SK-N-SH (cell line): Measurements from ENCODE around the gene CRELD2.
A peak's percentile ranks its signal among the peaks of the same experiment; 100 is the strongest.

Experiments used
- CTCF ChIP-seq: fragments of 200-600 bp; sonication (generic); IDR thresholded peaks from 2 replicates; pipeline ENCODE4 v1.6.1; 2017; ENCODE audit warnings: antibody characterized with exemption, mild to moderate bottlenecking, moderate library complexity
- EP300 ChIP-seq, 2 experiments: IDR thresholded peaks; 2 replicates each; pipeline versions ENCODE4 v1.4.0 to v1.6.1; 2012; ENCODE audit warnings: borderline replicate concordance in 1 of 2, low read depth in 1 of 2, low read length in 1 of 2
- EZH2phosphoT487 ChIP-seq: fragments of 200-600 bp; sonication (generic); IDR thresholded peaks from 2 replicates; pipeline ENCODE4 v1.6.1; 2017; ENCODE audit warnings: low read depth, mixed run types, mild to moderate bottlenecking, antibody characterized with exemption, moderate library complexity, borderline replicate concordance
- IRF3 ChIP-seq: fragments of 150-350 bp; IDR thresholded peaks from 2 replicates; pipeline ENCODE4 v1.6.1; 2016; ENCODE audit warnings: mild to moderate bottlenecking, low read depth, low read length
- JUND ChIP-seq: IDR thresholded peaks from 2 replicates; pipeline ENCODE4 v1.4.0; 2012
- NFIC ChIP-seq: IDR thresholded peaks from 2 replicates; pipeline ENCODE4 v1.4.0; 2012; ENCODE audit warnings: borderline replicate concordance
- POLR2AphosphoS5 ChIP-seq: IDR thresholded peaks from 2 replicates; pipeline ENCODE4 v1.6.1; 2012; ENCODE audit warnings: low read depth, low read length
- RAD21 ChIP-seq: IDR thresholded peaks from 2 replicates; pipeline ENCODE4 v1.6.1; 2012; ENCODE audit warnings: mild to moderate bottlenecking, low read length
- SIN3A ChIP-seq: IDR thresholded peaks from 2 replicates; pipeline ENCODE4 v1.6.1; 2012; ENCODE audit warnings: low read depth, mild to moderate bottlenecking, low read length, moderate library complexity, borderline replicate concordance
- TCF12 ChIP-seq: IDR thresholded peaks from 2 replicates; pipeline ENCODE4 v1.4.0; 2012
- ZBTB33 ChIP-seq: IDR thresholded peaks from 2 replicates; pipeline ENCODE4 v1.4.0; 2012; ENCODE audit warnings: low read depth, borderline replicate concordance

GRCh38 chr22:49933236-49934159 is 15.1 kb downstream of the CRELD2 start:
- no peak for TF ChIP-seq CTCF
- TF ChIP-seq POLR2AphosphoS5: no peak
- TF ChIP-seq EP300 (IDR thresholded peaks at IDR 0.05; ENCODE audit: borderline replicate concordance in 1 of 2, low read depth in 1 of 2, low read length in 1 of 2): 0 out of 4 replicates have a peak, but pooled peaks of 1 of the 2 experiments have one; percentile 21
- no peak for TF ChIP-seq EZH2phosphoT487
- TF ChIP-seq NFIC: no peak
- no peak for TF ChIP-seq IRF3
- no peak for TF ChIP-seq SIN3A
- TF ChIP-seq RAD21: no peak; the same call in 1 of the 2 replicates
- TF ChIP-seq TCF12: no peak
- no peak for TF ChIP-seq ZBTB33
- TF ChIP-seq JUND: no peak
